Neural cell (in vitro differentiated cells): Measurements from ENCODE around the gene RTP4.

Experiments used
- SMC3 ChIP-seq: fragments of 450-650 bp; conservative IDR thresholded peaks from 2 replicates; pipeline ENCODE4 v1.6.1; 2014; ENCODE audit warnings: antibody characterized with exemption, mild to moderate bottlenecking, moderate library complexity; ENCODE audit not compliant: poor library complexity
- TAF1 ChIP-seq: IDR thresholded peaks from 2 replicates; pipeline ENCODE4 v1.6.1; 2012; ENCODE audit warnings: low read depth
- TF ChIP-seq, protein P1 (sequence below): fragments of 450-650 bp; IDR thresholded peaks from 2 replicates; pipeline ENCODE4 v1.5.1; 2014; ENCODE audit warnings: antibody characterized with exemption, mild to moderate bottlenecking, moderate library complexity; ENCODE audit not compliant: poor library complexity, severe bottlenecking

DNA sequence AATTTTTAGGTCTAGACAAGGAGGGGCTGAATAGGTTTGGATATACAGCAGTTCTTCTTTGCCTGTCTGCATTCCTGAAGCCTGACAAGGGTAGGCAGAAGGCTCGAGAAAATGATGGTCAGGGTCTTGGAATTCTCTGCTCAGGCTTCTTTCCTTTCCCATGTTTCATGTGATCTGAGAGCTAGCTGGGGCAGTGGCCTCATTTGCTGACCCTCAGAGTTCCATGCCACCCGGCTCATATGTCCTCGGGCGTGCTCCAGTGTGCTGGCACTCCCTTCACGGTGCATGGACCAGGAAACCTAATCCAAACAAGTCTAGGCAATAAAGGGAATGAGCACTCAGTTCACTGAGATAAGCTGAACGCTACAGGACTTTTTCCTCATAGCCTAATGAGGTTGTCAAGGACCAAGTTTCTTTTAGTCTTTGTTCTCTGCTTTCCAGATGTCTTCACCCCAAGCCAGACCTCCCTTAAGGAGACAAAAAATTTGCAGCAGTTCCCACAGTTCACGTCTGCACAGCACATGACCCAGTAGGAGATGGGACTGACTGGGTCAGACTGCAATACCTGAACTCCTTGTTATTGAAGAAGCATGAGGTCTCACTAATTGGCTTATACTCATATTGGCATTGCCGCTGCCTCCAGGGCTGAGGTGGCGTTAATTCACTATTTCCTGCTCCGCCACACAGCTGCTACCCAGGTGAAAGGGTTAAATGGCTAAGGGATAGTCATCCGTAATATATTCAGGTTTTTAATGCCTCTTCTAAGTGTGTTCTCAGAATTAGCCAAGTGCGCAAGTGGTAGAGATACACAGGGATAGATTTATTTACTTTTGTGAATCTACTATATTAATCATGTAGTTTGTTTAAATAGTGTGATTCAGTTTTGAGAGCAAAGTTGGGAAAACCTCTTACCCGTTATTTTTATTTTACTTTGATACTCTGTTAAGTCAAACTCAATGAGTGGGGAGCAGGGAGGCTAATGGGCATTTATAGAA, 15.3 kb upstream of the RTP4 start:
- TF ChIP-seq, protein P1, sequence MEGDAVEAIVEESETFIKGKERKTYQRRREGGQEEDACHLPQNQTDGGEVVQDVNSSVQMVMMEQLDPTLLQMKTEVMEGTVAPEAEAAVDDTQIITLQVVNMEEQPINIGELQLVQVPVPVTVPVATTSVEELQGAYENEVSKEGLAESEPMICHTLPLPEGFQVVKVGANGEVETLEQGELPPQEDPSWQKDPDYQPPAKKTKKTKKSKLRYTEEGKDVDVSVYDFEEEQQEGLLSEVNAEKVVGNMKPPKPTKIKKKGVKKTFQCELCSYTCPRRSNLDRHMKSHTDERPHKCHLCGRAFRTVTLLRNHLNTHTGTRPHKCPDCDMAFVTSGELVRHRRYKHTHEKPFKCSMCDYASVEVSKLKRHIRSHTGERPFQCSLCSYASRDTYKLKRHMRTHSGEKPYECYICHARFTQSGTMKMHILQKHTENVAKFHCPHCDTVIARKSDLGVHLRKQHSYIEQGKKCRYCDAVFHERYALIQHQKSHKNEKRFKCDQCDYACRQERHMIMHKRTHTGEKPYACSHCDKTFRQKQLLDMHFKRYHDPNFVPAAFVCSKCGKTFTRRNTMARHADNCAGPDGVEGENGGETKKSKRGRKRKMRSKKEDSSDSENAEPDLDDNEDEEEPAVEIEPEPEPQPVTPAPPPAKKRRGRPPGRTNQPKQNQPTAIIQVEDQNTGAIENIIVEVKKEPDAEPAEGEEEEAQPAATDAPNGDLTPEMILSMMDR, result no peak
- TF ChIP-seq SMC3 (no peak), TAF1 (no peak)
